Mononuclear cell (primary cell): ENCODE results near the gene TMEM82. TPM values are rescaled to one million over a fixed set of nuclear protein-coding genes. Genes with fewer than 3 reads are reported as not detected.

Source experiments
- H3K27me3 ChIP-seq: 2 replicates; pipeline ENCODE4 v1.6.0; 2011; ENCODE audit warnings: low read length, control low read depth; ENCODE audit not compliant: insufficient read depth
- H3K4me1 ChIP-seq: 2 replicates; pipeline ENCODE4 v1.5.1; 2011; ENCODE audit warnings: mild to moderate bottlenecking, low read length, control low read depth; ENCODE audit not compliant: insufficient read depth
- H3K4me3 ChIP-seq: 2 replicates; pipeline ENCODE4 v1.5.1; 2011; ENCODE audit warnings: mild to moderate bottlenecking, low read length, moderate library complexity
- H3K9me3 ChIP-seq: 2 replicates; pipeline ENCODE4 v1.5.1; 2011; ENCODE audit warnings: low read depth, mild to moderate bottlenecking, control low read depth, low read length
- total RNA-seq: library from RNA; depleted of rRNA; stranded (reverse); fragments of >200 nt; gene quantifications from one replicate; pipeline ENCODE4 v1.2.3, GENCODE V29; 2012

TMEM82 gene
- total RNA-seq, 1 donor, result not detected

- Histone ChIP-seq H3K4me3 (no peak overlapping the region), H3K9me3 (no peaks in the 10 kb centered on the region), H3K27me3 (no peaks in the 10 kb centered on the region), H3K4me1 (no peaks in the 10 kb centered on the region)
Observed at GRCh38 chr1:15712168-15712567, 30.1 kb upstream of the TMEM82 start.

- Histone ChIP-seq H3K4me1 (no peaks in the 10 kb centered on the region), H3K4me3 (no peak overlapping the region), H3K27me3 (no peaks in the 10 kb centered on the region), H3K9me3 (no peaks in the 10 kb centered on the region)
Observed at GRCh38 chr1:15714406-15715136, 27.7 kb upstream of the TMEM82 start.

GRCh38 chr1:15717418-15718125 is 24.7 kb upstream of the TMEM82 start:
- no peaks in the 10 kb centered on the region for H3K9me3 ChIP-seq
- H3K4me3 ChIP-seq, result no peak overlapping the region
- no peaks in the 10 kb centered on the region for H3K4me1 ChIP-seq
- no peaks in the 10 kb centered on the region for H3K27me3 ChIP-seq

- no peaks in the 10 kb centered on the region for H3K9me3 ChIP-seq
- H3K4me3 ChIP-seq, result no peak overlapping the region
- no peaks in the 10 kb centered on the region for H3K4me1 ChIP-seq
- no peaks in the 10 kb centered on the region for H3K27me3 ChIP-seq
Observed at GRCh38 chr1:15718199-15718601, 24.1 kb upstream of the TMEM82 start.

- H3K4me3 ChIP-seq, result no peak overlapping the region
- H3K27me3 ChIP-seq, result no peaks in the 10 kb centered on the region
- no peaks in the 10 kb centered on the region for H3K4me1 ChIP-seq
- no peaks in the 10 kb centered on the region for H3K9me3 ChIP-seq
Observed at GRCh38 chr1:15719381-15720120, 22.7 kb upstream of the TMEM82 start.

- Histone ChIP-seq H3K9me3 (no peaks in the 10 kb centered on the region), H3K4me1 (no peaks in the 10 kb centered on the region), H3K4me3 (no peak overlapping the region), H3K27me3 (no peaks in the 10 kb centered on the region)
Observed at GRCh38 chr1:15720861-15721260, 21.4 kb upstream of the TMEM82 start.

GRCh38 chr1:15722411-15722810 is 19.9 kb upstream of the TMEM82 start:
- Histone ChIP-seq H3K4me3 (no peak overlapping the region), H3K4me1 (no peaks in the 10 kb centered on the region), H3K9me3 (no peaks in the 10 kb centered on the region), H3K27me3 (no peaks in the 10 kb centered on the region)

- no peaks in the 10 kb centered on the region for H3K9me3 ChIP-seq
- no peak overlapping the region for H3K4me3 ChIP-seq
- no peaks in the 10 kb centered on the region for H3K4me1 ChIP-seq
- no peaks in the 10 kb centered on the region for H3K27me3 ChIP-seq
Observed at GRCh38 chr1:15722836-15723532, 19.3 kb upstream of the TMEM82 start.

- no peaks in the 10 kb centered on the region for H3K9me3 ChIP-seq
Observed at GRCh38 chr1:15723631-15724246, 18.6 kb upstream of the TMEM82 start.

GRCh38 chr1:15724949-15725880 is 17.1 kb upstream of the TMEM82 start:
- H3K4me1 ChIP-seq, result no peaks in the 10 kb centered on the region
- H3K27me3 ChIP-seq, result no peaks in the 10 kb centered on the region
- H3K4me3 ChIP-seq, result no peak overlapping the region
- no peaks in the 10 kb centered on the region for H3K9me3 ChIP-seq

More at GRCh38 chr1:15723631-15724246, 18.6 kb upstream of the TMEM82 start:
- no peaks in the 10 kb centered on the region for H3K4me1 ChIP-seq
- no peaks in the 10 kb centered on the region for H3K27me3 ChIP-seq
- no peak overlapping the region for H3K4me3 ChIP-seq

- H3K9me3 ChIP-seq, result no peaks in the 10 kb centered on the region
- no peaks in the 10 kb centered on the region for H3K4me1 ChIP-seq
- no peaks in the 10 kb centered on the region for H3K27me3 ChIP-seq
- no peak overlapping the region for H3K4me3 ChIP-seq
Observed at GRCh38 chr1:15726508-15726907, 15.8 kb upstream of the TMEM82 start.

- Histone ChIP-seq H3K27me3 (no peaks in the 10 kb centered on the region), H3K9me3 (no peaks in the 10 kb centered on the region), H3K4me1 (no peaks in the 10 kb centered on the region), H3K4me3 (no peak overlapping the region)
Observed at GRCh38 chr1:15727021-15727420, 15.3 kb upstream of the TMEM82 start.

GRCh38 chr1:15727424-15727823 is 14.9 kb upstream of the TMEM82 start:
- no peaks in the 10 kb centered on the region for H3K4me1 ChIP-seq
- H3K9me3 ChIP-seq, result no peaks in the 10 kb centered on the region
- H3K27me3 ChIP-seq, result no peaks in the 10 kb centered on the region
- no peak overlapping the region for H3K4me3 ChIP-seq
